ENCODE results near the gene ODF2L. TPM values are rescaled to one million over a fixed set of nuclear protein-coding genes. Genes with fewer than 3 reads are reported as not detected.
A peak's percentile ranks its signal among the peaks of the same experiment; 100 is the strongest.

ODF2L gene
- total RNA-seq, 1 experiment from 2014 or later: 88.2 TPM

DNA sequence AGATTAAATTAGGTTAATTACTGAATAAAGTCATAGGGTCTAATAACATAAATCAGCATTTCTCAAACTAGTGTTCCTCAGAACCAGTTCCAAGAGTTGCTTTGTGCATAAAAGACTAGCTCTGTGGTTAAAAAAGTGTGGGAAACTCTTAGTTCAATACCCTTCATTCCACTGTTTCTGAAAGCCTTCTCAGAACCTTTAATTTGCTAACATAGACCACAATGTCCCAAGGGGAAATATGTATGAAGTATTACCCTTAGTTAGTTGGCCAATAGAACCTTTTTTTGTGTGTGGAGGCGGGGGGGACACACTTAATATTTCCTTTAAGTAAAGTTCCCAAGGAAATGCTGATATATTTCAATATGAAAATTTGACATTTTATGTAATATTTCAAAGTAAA lies 20.4 kb downstream of the ODF2L start:
- TF ChIP-seq, protein P1, sequence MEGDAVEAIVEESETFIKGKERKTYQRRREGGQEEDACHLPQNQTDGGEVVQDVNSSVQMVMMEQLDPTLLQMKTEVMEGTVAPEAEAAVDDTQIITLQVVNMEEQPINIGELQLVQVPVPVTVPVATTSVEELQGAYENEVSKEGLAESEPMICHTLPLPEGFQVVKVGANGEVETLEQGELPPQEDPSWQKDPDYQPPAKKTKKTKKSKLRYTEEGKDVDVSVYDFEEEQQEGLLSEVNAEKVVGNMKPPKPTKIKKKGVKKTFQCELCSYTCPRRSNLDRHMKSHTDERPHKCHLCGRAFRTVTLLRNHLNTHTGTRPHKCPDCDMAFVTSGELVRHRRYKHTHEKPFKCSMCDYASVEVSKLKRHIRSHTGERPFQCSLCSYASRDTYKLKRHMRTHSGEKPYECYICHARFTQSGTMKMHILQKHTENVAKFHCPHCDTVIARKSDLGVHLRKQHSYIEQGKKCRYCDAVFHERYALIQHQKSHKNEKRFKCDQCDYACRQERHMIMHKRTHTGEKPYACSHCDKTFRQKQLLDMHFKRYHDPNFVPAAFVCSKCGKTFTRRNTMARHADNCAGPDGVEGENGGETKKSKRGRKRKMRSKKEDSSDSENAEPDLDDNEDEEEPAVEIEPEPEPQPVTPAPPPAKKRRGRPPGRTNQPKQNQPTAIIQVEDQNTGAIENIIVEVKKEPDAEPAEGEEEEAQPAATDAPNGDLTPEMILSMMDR (IDR thresholded peaks at IDR 0.05): no peak
- TF ChIP-seq TCF7L2 (IDR thresholded peaks at IDR 0.05; ENCODE audit: low read depth, low read length) (no peak), POLR2AphosphoS5 (IDR thresholded peaks at IDR 0.05; ENCODE audit: low read depth, low read length) (no peak), SIN3A (IDR thresholded peaks at IDR 0.05; ENCODE audit: borderline replicate concordance, insufficient read depth, low read depth, low read length) (no peak)
- TF ChIP-seq, protein P2, sequence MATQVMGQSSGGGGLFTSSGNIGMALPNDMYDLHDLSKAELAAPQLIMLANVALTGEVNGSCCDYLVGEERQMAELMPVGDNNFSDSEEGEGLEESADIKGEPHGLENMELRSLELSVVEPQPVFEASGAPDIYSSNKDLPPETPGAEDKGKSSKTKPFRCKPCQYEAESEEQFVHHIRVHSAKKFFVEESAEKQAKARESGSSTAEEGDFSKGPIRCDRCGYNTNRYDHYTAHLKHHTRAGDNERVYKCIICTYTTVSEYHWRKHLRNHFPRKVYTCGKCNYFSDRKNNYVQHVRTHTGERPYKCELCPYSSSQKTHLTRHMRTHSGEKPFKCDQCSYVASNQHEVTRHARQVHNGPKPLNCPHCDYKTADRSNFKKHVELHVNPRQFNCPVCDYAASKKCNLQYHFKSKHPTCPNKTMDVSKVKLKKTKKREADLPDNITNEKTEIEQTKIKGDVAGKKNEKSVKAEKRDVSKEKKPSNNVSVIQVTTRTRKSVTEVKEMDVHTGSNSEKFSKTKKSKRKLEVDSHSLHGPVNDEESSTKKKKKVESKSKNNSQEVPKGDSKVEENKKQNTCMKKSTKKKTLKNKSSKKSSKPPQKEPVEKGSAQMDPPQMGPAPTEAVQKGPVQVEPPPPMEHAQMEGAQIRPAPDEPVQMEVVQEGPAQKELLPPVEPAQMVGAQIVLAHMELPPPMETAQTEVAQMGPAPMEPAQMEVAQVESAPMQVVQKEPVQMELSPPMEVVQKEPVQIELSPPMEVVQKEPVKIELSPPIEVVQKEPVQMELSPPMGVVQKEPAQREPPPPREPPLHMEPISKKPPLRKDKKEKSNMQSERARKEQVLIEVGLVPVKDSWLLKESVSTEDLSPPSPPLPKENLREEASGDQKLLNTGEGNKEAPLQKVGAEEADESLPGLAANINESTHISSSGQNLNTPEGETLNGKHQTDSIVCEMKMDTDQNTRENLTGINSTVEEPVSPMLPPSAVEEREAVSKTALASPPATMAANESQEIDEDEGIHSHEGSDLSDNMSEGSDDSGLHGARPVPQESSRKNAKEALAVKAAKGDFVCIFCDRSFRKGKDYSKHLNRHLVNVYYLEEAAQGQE (IDR thresholded peaks at IDR 0.05; ENCODE audit: insufficient read depth in 1 of 2, low read depth in 2 of 2, low read length in 1 of 2): no peak
- Histone ChIP-seq H3K27ac (ENCODE audit: low read length) (no peak overlapping the region), H3K36me3 (ENCODE audit: control insufficient read depth, insufficient read depth, low read length) (peaks cover 16% of the 10 kb centered on the region; the same call in 1 of the 2 replicates), H3K9me3 (ENCODE audit: control insufficient read depth, insufficient read depth, low read depth, low read length) (peaks cover 3% of the 10 kb centered on the region; the same call in 1 of the 2 replicates), H3K27me3 (ENCODE audit: control insufficient read depth, insufficient read depth, low read length) (no peaks in the 10 kb centered on the region), H3K4me1 (ENCODE audit: control insufficient read depth, insufficient read depth, low read length) (no peaks in the 10 kb centered on the region; the same call in 1 of the 2 replicates), H3K4me3 (ENCODE audit: low read depth in 2 of 2, low read length in 2 of 2) (no peak overlapping the region)
- no TSS peak for BruUV-seq (replicated peaks)
- intact Hi-C loops (cut with micrococcal nuclease; ENCODE audit: unreplicated experiment) (no loop called here), in situ Hi-C loops (cut with HindIII; ENCODE audit: low pct_unique_long_range_greater_than_20kb, low sequenced_read_pairs) (no loop called here)
- ChIA-PET CTCF (no interaction called here), POLR2A (no interaction called here)
- no peak for ATAC-seq
- no peak for DNase-seq (ENCODE audit: low read depth, low spot score)

DNA sequence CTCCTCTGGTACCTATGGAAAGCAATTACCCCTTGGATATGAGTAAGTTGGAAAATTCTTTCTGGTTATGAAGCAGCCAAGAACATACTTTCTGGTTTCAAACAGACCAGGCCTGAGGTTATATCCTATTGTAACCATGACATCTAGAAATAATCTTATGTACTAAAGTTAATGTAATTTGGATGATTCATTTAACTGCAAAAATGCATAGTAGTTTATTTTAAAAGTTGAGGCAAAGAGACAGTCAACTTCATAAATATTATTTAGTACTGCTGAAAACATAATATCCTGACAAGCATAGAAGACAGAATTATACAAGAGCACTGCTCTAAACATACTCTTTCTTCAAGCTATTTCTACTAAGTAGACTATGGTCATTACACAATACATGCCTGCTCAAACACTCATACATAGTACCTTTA lies 25.5 kb downstream of the ODF2L start:
- no peak overlapping the region for H3K4me3 ChIP-seq (ENCODE audit: low read depth in 2 of 2, low read length in 2 of 2)
- CTCF ChIA-PET: no interaction called here
- POLR2A ChIA-PET: no interaction called here
- in situ Hi-C loops (cut with HindIII; ENCODE audit: low pct_unique_long_range_greater_than_20kb, low sequenced_read_pairs): no loop called here
- ATAC-seq (no peak), DNase-seq (ENCODE audit: low read depth, low spot score) (no peak)
- H3K27ac ChIP-seq (ENCODE audit: low read length): no peak overlapping the region
- H3K36me3 ChIP-seq (ENCODE audit: control insufficient read depth, insufficient read depth, low read length): peaks cover 12% of the 10 kb centered on the region; the same call in 1 of the 2 replicates
- no peaks in the 10 kb centered on the region for H3K9me3 ChIP-seq (ENCODE audit: control insufficient read depth, insufficient read depth, low read depth, low read length)
- TSS peak; percentile 14 for BruUV-seq (replicated peaks)
- no peaks in the 10 kb centered on the region for H3K27me3 ChIP-seq (ENCODE audit: control insufficient read depth, insufficient read depth, low read length)
- H3K4me1 ChIP-seq (ENCODE audit: control insufficient read depth, insufficient read depth, low read length): no peaks in the 10 kb centered on the region
- no peak for TF ChIP-seq POLR2AphosphoS5 (IDR thresholded peaks at IDR 0.05; ENCODE audit: low read depth, low read length)
- TF ChIP-seq, protein P1 (IDR thresholded peaks at IDR 0.05): no peak
- TF ChIP-seq TCF7L2 (IDR thresholded peaks at IDR 0.05; ENCODE audit: low read depth, low read length): no peak
- TF ChIP-seq, protein P2 (IDR thresholded peaks at IDR 0.05; ENCODE audit: insufficient read depth in 1 of 2, low read depth in 2 of 2, low read length in 1 of 2): no peak
- no peak for TF ChIP-seq SIN3A (IDR thresholded peaks at IDR 0.05; ENCODE audit: borderline replicate concordance, insufficient read depth, low read depth, low read length)
- intact Hi-C loops (cut with micrococcal nuclease; ENCODE audit: unreplicated experiment): no loop called here
